Endothelial cell of umbilical vein (primary cell): ENCODE measurements around the gene BMPR2. TPM values are rescaled to one million over a fixed set of nuclear protein-coding genes. Genes with fewer than 3 reads are reported as not detected.

Source experiments
- BruUV-seq: library from RNA; stranded (reverse); fragments of 400-500 nt; replicated peaks from 2 replicates; lab custom pipeline; 2021; lab: Mats Ljungman, UMichigan
- CTCF ChIA-PET: fragments of 300-600, 350-600 bp; sonication (Branson Sonifier 250); formaldehyde crosslinking; loops from one replicate; lab custom pipeline; 2021; ENCODE audit warnings: antibody characterized with exemption, inconsistent platforms; lab: Charles Lee
- POLR2A ChIA-PET: fragments of 300-600, 350-600 bp; sonication (Branson Sonifier 250); formaldehyde crosslinking; loops from one replicate; lab custom pipeline; 2021; ENCODE audit warnings: antibody characterized with exemption, inconsistent platforms; lab: Charles Lee
- DNase-seq: peaks from one replicate; pipeline ENCODE4 v3.0.0-alpha.2; 2011; ENCODE audit warnings: low read depth, low spot score
- FAIRE-seq: peaks from 2 replicates; lab custom pipeline; 2011; peaks lifted over from hg19 to GRCh38; lab: Jason Lieb, UNC
- H2AFZ ChIP-seq: 2 replicates; pipeline ENCODE4 v1.6.0; 2012; ENCODE audit warnings: low read depth, low read length, control low read depth, inconsistent platforms
- H3K27ac ChIP-seq: 2 replicates; pipeline ENCODE4 v1.5.1; 2011; ENCODE audit warnings: low read depth, mild to moderate bottlenecking, control low read depth, low read length, moderate library complexity; ENCODE audit not compliant: insufficient read depth
- H3K27me3 ChIP-seq, 2 experiments: 2 replicates each; pipeline versions ENCODE4 v1.6.0 to v1.6.1; 2011; ENCODE audit warnings: low read length in 2 of 2, mixed read lengths in 1 of 2; ENCODE audit not compliant: control insufficient read depth in 2 of 2, insufficient read depth in 2 of 2
- H3K36me3 ChIP-seq, 2 experiments: 2 replicates in 1 of 2; 3 replicates in 1 of 2; pipeline ENCODE4 v1.5.1; 2011; ENCODE audit warnings: low read length in 2 of 2, mild to moderate bottlenecking in 1 of 2, moderate library complexity in 1 of 2; ENCODE audit not compliant: control insufficient read depth in 2 of 2, insufficient read depth in 2 of 2; ENCODE audit errors: extremely low read depth in 1 of 2
- H3K4me1 ChIP-seq: 3 replicates; pipeline ENCODE4 v1.5.1; 2011; ENCODE audit warnings: mild to moderate bottlenecking, low read length; ENCODE audit not compliant: control insufficient read depth, insufficient read depth; ENCODE audit errors: extremely low read depth
- H3K4me2 ChIP-seq: 2 replicates; pipeline ENCODE4 v1.6.1; 2011; ENCODE audit warnings: low read length, control low read depth, mixed read lengths; ENCODE audit not compliant: insufficient read depth
- H3K4me3 ChIP-seq, 3 experiments: fragments of 200-600 bp in 1 of 3; sonication (generic), shearing (Covaris generic) in 1 of 3; replicated peaks in 1 of 3; 2 replicates each; pipeline ENCODE4 v1.5.1; 2011 to 2016; ENCODE audit warnings: control low read depth in 3 of 3, low read length in 3 of 3, mild to moderate bottlenecking in 2 of 3, inconsistent platforms in 1 of 3, low read depth in 1 of 3, moderate library complexity in 1 of 3; ENCODE audit not compliant: insufficient read depth in 1 of 3
- H3K79me2 ChIP-seq: 2 replicates; pipeline ENCODE4 v1.6.0; 2012; ENCODE audit warnings: low read length, inconsistent platforms; ENCODE audit not compliant: control insufficient read depth, insufficient read depth
- H3K9ac ChIP-seq: replicated peaks from 2 replicates; pipeline ENCODE3; 2011; ENCODE audit warnings: low read length, control low read depth; ENCODE audit not compliant: insufficient read depth; ENCODE audit errors: extremely low read depth
- H3K9me1 ChIP-seq: replicated peaks from 3 replicates; pipeline ENCODE4 v1.6.0; 2011; ENCODE audit warnings: mild to moderate bottlenecking, low read length; ENCODE audit not compliant: control insufficient read depth, insufficient read depth; ENCODE audit errors: extremely low read depth
- H3K9me3 ChIP-seq: replicated peaks from 2 replicates; pipeline ENCODE4 v1.5.1; 2012; ENCODE audit warnings: low read length, inconsistent platforms; ENCODE audit not compliant: control insufficient read depth, insufficient read depth
- H4K20me1 ChIP-seq: replicated peaks from 2 replicates; pipeline ENCODE3; 2011; ENCODE audit warnings: mild to moderate bottlenecking, low read length; ENCODE audit not compliant: control insufficient read depth, insufficient read depth; ENCODE audit errors: extremely low read depth
- CTCF ChIP-seq, 2 donors: IDR thresholded peaks; 1 replicate in 1 of 2; 2 replicates in 1 of 2; pipeline ENCODE4 v1.5.1; 2011; ENCODE audit warnings: low read length in 2 of 2, mild to moderate bottlenecking in 2 of 2, moderate library complexity in 2 of 2, control low read depth in 1 of 2, inconsistent platforms in 1 of 2, low read depth in 1 of 2; ENCODE audit not compliant: insufficient read depth in 1 of 2; ENCODE audit errors: extremely low read depth in 1 of 2
- EZH2 ChIP-seq: IDR thresholded peaks from 2 replicates; pipeline ENCODE4 v1.6.1; 2012; ENCODE audit warnings: borderline replicate concordance, low read depth, mild to moderate bottlenecking, moderate library complexity, low read length, inconsistent platforms; ENCODE audit not compliant: severe bottlenecking
- FOS ChIP-seq: IDR thresholded peaks from 2 replicates; pipeline ENCODE4 v1.6.1; 2011; ENCODE audit warnings: mild to moderate bottlenecking, low read length, moderate library complexity, borderline replicate concordance; ENCODE audit not compliant: insufficient read depth
- GATA2 ChIP-seq: IDR thresholded peaks from 2 replicates; pipeline ENCODE4 v1.7.0; 2011; ENCODE audit warnings: low read depth, mild to moderate bottlenecking, moderate library complexity, mixed read lengths, low read length; ENCODE audit not compliant: insufficient read length, insufficient read depth
- JUN ChIP-seq: IDR thresholded peaks from 2 replicates; pipeline ENCODE4 v1.6.1; 2011; ENCODE audit warnings: borderline replicate concordance, low read depth; ENCODE audit not compliant: insufficient read length, insufficient read depth
- MYC ChIP-seq: IDR thresholded peaks from one replicate; pipeline ENCODE4 v1.6.1; 2011; ENCODE audit warnings: mild to moderate bottlenecking, low read depth, low read length
- POLR2A ChIP-seq: IDR thresholded peaks from 2 replicates; pipeline ENCODE4 v1.6.1; 2012; ENCODE audit warnings: low read depth, mild to moderate bottlenecking, control low read depth, low read length
- POLR2AphosphoS5 ChIP-seq: IDR thresholded peaks from 2 replicates; pipeline ENCODE4 v1.6.1; 2012; ENCODE audit warnings: low read depth, mild to moderate bottlenecking, control low read depth, low read length, moderate library complexity; ENCODE audit not compliant: insufficient read depth
- dilution Hi-C: fragments of 300-500 bp; cut with MboI; formaldehyde crosslinking; loops from one replicate; pipeline ENCODE4 v1.15.0; 2019; ENCODE audit warnings: low sequenced_read_pairs; ENCODE audit not compliant: extremely low pct_ligation_motif_present
- intact Hi-C: fragments of 100-400 bp; cut with micrococcal nuclease; formaldehyde crosslinking; loops from one replicate; pipeline ENCODE4 v1.10.0; 2022
- polyA plus RNA-seq, 4 experiments: library from polyadenylated mRNA; depleted of rRNA in 3 of 4; stranded (reverse) in 3 of 4; unstranded in 1 of 4; fragments of >200 nt; gene quantifications; 2 replicates each; pipeline versions ENCODE4 v1.2.1 to v1.2.3, GENCODE V29; 2011 to 2012; ENCODE audit warnings: missing spikeins in 1 of 4
- total RNA-seq: library from RNA; stranded (reverse); gene quantifications from 2 replicates; pipeline ENCODE4 v1.2.3, GENCODE V29; 2021
- TF ChIP-seq, protein P1 (sequence below): IDR thresholded peaks from 2 replicates; pipeline ENCODE4 v1.6.1; 2011; ENCODE audit not compliant: insufficient read depth, insufficient read length

BMPR2 gene
- total and polyA plus RNA-seq, 2 donors (not counting 3 experiments of a cell fraction or from before 2014, with no cell fraction given): 35.8 to 113 TPM

DNA sequence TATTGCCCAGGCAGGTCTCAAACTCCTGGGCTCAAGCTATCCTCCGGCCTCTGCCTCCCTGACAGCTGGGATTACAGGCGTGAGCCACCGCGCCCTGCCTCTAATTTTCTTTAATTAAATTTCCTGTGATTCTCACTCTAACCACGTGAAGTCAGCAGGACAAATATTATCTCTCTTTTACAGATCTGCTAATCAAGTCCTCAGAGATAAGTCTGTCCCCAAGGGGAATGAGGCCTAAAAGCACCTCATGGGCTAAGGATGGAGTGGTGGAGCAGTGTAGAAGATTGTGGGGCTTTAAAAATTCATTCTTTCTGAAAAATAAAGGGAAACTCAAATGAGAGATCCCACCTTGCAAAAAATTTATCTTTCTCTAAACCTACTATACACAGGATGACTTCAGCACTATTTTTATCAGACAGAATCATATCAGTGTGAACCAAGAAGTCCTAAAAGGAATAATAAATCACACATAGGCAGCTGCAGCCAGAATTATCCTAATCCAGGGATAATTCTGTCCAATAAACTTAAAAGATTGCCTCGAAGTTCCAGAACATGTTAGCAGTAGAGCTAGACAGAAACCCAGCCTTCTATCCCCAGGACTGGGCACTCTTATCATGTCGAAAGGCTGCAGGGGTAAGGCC lies 38.3 kb upstream of the BMPR2 start:
- no peak for DNase-seq
- no peaks in the 10 kb centered on the region for H3K9me1 ChIP-seq
- H3K4me3 ChIP-seq: no peak overlapping the region
- ChIA-PET POLR2A (no interaction called here), CTCF (no interaction called here)
- no peak overlapping the region for H3K27ac ChIP-seq
- TF ChIP-seq JUN (no peak), EZH2 (no peak), GATA2 (no peak), POLR2A (no peak), POLR2AphosphoS5 (no peak), CTCF (IDR thresholded peaks at IDR 0.05; ENCODE audit: extremely low read depth in 1 of 2, insufficient read depth in 1 of 2, low read depth in 1 of 2, low read length in 2 of 2) (no peak), MYC (no peak), FOS (no peak)
- TF ChIP-seq, protein P1, sequence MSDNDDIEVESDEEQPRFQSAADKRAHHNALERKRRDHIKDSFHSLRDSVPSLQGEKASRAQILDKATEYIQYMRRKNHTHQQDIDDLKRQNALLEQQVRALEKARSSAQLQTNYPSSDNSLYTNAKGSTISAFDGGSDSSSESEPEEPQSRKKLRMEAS: no peak
- H3K9ac ChIP-seq: no peak overlapping the region
- no peaks in the 10 kb centered on the region for H4K20me1 ChIP-seq
- intact Hi-C loops (no loop called here), dilution Hi-C loops (no loop called here)
- BruUV-seq: no TSS peak
- H2AFZ ChIP-seq: no peak overlapping the region
- FAIRE-seq: no peak
- H3K27me3 ChIP-seq: no peaks in the 10 kb centered on the region
- H3K4me2 ChIP-seq: no peak overlapping the region
- peaks cover 31% of the 10 kb centered on the region for H3K4me1 ChIP-seq
- H3K36me3 ChIP-seq: no peaks in the 10 kb centered on the region
- H3K79me2 ChIP-seq: no peaks in the 10 kb centered on the region
- no peaks in the 10 kb centered on the region for H3K9me3 ChIP-seq
